Upper lobe of left lung (tissue), 4 donors: ENCODE results near the gene LRP2BP.

Source experiments
- CTCF ChIP-seq, 6 experiments: fragments of 450-650 bp in 4 of 6; fragments of 200-600 bp in 2 of 6; sonication (generic) in 2 of 6; IDR thresholded peaks; one replicate each; pipeline ENCODE4 v1.5.1; 2016 to 2019; ENCODE audit warnings: antibody characterized with exemption in 6 of 6
- POLR2AphosphoS5 ChIP-seq, 2 donors: sonication (generic); formaldehyde crosslinking; IDR thresholded peaks; one replicate each; pipeline ENCODE4 v1.5.1; 2017; ENCODE audit warnings: antibody characterized with exemption in 2 of 2

- TF ChIP-seq POLR2AphosphoS5 (IDR thresholded peaks at IDR 0.05) = no peak
- no peak for TF ChIP-seq CTCF (IDR thresholded peaks at IDR 0.05)
Measured at GRCh38 chr4:185392156-185392555, 3.6 kb downstream of the LRP2BP start.
